Measurements from ENCODE around the gene PKD1.
"Not testable (repeated sequence)": the region's sequence is repeated elsewhere in the genome, so short reads cannot be mapped to it uniquely, and the experiment has no call there.

Gene PKD1

DNA sequence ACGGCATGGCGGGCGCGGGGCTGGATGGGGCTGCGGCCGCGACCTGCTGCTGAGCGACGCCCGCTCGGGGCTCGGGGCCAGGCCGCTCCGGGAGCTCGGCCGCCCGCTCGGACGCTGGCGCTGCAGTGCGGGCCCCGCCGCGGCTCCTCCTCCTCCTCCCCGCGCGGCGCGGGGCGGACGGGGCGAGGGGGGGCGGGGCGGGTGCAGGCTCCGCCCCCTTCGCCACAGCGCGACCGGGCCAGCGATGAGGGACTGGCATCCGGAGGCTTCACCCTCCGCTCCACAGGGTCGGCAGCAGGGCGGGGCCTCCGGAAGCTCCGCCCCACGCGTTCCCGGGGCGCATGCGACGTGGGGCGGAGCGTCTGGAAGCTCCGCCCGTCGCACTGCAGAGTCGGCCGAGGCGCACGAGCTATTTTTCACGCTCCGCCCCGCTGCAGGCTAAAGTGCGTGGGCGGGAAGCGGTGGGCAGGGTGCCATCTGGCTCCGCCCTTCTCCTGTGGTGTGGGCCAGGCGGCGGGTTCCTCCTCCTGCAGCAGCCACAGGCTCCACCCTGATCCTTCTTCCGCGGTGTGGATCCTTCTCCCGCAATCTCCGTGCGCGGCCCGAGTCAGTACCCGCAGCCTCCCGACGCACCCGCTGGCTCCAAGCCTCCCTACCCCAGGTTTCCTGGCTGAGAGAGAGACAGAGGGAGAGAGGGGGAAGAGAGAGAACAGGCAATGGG, at the start of gene PKD1:
PKD1 (minus strand) TSS at position 129 of the 721 bp plus-strand sequence. CDS start 209 bp downstream, outside the sequence.
- in situ Hi-C loops (cut with HindIII; ENCODE audit: low sequenced_read_pairs), result not testable (repeated sequence)

GRCh38 chr16:2184962-2185361, 49.3 kb upstream of the PKD1 start:
- in situ Hi-C loops (cut with HindIII; ENCODE audit: low sequenced_read_pairs), result no loop called here

DNA sequence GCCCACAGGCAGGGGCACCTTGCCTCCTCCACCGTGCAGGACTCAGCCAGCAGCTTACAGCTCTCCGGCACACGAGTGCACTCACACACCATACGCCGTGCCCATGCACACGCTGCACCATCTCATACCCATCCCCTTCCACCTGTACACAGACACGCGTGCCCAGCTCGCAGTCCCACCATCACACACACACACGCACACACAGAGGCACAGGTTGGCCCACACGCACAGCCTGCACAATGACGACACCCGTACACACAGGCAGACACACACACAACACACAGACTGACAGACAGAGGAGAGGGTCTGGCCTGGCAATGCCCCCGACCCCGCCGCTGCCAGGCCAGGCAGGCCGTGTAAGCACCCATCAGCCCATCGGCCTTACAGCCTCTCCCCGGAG, 48.6 kb upstream of the PKD1 start:
- in situ Hi-C loops (cut with HindIII; ENCODE audit: low sequenced_read_pairs), result no loop called here

DNA sequence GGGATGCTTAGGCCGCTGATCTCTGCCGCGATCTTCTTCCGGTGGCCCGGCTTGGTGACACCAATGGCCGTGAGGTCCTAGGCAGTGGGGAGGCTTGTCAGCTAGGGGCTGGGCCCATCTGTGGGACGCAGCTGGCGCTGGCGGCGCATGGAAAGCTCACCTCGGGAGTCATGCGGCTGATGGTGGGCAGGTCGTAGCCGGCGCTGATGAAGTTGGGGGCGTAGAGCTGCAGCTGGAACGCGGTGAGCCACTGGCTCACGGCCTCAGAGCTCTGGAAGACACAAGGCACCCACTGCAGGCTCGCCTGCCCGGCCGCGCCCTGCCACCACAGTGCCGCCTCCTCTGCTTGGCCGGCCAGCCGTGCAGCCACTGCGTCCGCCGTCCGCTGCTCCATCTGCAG, 48.0 kb upstream of the PKD1 start:
- in situ Hi-C loops (cut with HindIII; ENCODE audit: low sequenced_read_pairs), result no loop called here

DNA sequence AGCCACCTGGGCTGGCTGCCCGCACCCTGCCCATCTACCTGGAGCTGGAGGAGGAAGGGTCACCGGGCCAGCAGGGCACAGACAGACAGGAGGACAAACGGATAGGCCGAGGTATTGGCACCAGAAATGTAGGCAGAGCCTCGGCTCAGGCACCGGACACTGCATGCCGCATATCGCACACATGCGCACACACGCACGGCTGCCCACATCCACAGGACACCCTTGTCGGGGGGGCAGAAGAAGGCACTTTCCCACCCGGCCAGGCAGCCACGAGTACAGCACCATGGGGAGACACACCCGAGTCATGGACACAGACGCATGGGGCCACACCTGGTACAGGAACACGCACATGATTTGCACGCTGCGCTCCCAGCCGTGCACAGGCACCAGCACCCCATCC, 46.3 kb upstream of the PKD1 start:
- in situ Hi-C loops (cut with HindIII; ENCODE audit: low sequenced_read_pairs), result no loop called here

- in situ Hi-C loops (cut with HindIII; ENCODE audit: low sequenced_read_pairs), result no loop called here
These were observed 45.5 kb upstream of the PKD1 start for GRCh38 chr16:2180962-2181923.

GRCh38 chr16:2180461-2180860, 44.8 kb upstream of the PKD1 start:
- in situ Hi-C loops (cut with HindIII; ENCODE audit: low sequenced_read_pairs), result no loop called here

GRCh38 chr16:2179576-2179975, 43.9 kb upstream of the PKD1 start:
- in situ Hi-C loops (cut with HindIII; ENCODE audit: low sequenced_read_pairs), result no loop called here

DNA sequence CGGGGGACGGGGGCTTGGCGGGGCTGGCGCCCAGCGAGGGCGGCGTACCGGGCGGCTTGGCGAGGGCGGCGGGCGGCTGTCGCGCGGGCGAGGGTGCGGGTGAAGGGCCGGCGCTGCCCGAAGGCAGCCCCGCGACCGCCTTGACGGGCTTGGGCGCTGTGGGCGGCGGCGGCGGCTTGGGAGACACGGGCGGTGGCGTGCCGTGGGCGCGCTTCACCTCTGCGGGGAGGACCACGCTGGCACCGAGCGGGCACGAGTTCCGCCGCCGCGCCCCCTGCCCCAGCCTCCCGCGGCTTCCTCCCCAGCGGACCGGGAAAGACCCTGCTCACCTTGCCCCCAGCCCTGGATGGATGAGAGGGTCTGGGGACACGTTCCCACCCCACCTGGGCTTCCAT, 43.4 kb upstream of the PKD1 start:
- in situ Hi-C loops (cut with HindIII; ENCODE audit: low sequenced_read_pairs), result no loop called here

- in situ Hi-C loops (cut with HindIII; ENCODE audit: low sequenced_read_pairs), result no loop called here
These were observed 42.8 kb upstream of the PKD1 start for GRCh38 chr16:2178321-2179106.

- in situ Hi-C loops (cut with HindIII; ENCODE audit: low sequenced_read_pairs), result no loop called here
These were observed 41.9 kb upstream of the PKD1 start for GRCh38 chr16:2177561-2177960.

DNA sequence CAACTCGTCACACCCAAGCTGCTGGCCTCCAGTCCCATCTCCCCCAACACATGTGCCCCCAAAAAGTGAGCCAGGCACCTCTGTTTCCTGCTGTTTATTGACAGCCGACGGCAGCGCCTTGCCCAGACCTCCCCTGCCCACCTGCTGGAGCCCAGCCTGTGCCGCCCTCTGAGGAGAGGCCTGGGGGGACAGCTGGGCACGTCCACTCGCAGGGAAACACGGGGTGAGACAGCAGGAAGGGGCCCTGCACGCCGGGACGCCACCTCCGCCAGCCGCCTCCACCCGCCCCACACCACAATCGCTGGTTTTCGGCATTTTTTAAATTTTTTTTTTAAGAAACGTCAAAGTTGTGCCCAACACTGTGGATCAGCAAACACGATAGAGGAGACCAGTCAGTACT, 41.4 kb upstream of the PKD1 start:
- in situ Hi-C loops (cut with HindIII; ENCODE audit: low sequenced_read_pairs), result no loop called here

DNA sequence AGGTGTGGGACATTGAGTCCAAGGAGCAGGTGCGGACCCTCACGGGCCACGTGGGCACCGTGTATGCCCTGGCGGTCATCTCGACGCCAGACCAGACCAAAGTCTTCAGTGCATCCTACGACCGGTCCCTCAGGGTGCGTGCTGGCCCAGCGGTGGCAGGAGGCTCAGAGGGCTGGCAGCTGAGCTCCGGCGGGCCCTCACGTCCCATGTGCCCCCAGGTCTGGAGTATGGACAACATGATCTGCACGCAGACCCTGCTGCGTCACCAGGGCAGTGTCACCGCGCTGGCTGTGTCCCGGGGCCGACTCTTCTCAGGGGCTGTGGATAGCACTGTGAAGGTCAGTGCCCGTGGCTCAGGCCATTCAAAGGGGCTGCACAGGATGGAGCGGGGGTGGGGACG, 40.3 kb upstream of the PKD1 start:
- in situ Hi-C loops (cut with HindIII; ENCODE audit: low sequenced_read_pairs), result no loop called here

- in situ Hi-C loops (cut with HindIII; ENCODE audit: low sequenced_read_pairs), result no loop called here
These were observed 39.8 kb upstream of the PKD1 start for GRCh38 chr16:2175454-2175853.

GRCh38 chr16:2174396-2175131, 38.9 kb upstream of the PKD1 start:
- in situ Hi-C loops (cut with HindIII; ENCODE audit: low sequenced_read_pairs), result no loop called here

- in situ Hi-C loops (cut with HindIII; ENCODE audit: low sequenced_read_pairs), result no loop called here
These were observed 38.2 kb upstream of the PKD1 start for GRCh38 chr16:2173916-2174315.

- in situ Hi-C loops (cut with HindIII; ENCODE audit: low sequenced_read_pairs), result no loop called here
These were observed 37.7 kb upstream of the PKD1 start for GRCh38 chr16:2173366-2173765.

- in situ Hi-C loops (cut with HindIII; ENCODE audit: low sequenced_read_pairs), result no loop called here
These were observed 37.1 kb upstream of the PKD1 start for GRCh38 chr16:2172688-2173335.

- in situ Hi-C loops (cut with HindIII; ENCODE audit: low sequenced_read_pairs), result no loop called here
These were observed 36.0 kb upstream of the PKD1 start for GRCh38 chr16:2171601-2172178.

All from DLD1 (cell line).